Measurements from ENCODE around the gene PDE4D. TPM values are rescaled to one million over a fixed set of nuclear protein-coding genes. Genes with fewer than 3 reads are reported as not detected.

The PDE4D gene
- total RNA-seq, 4 donors from 2014 or later = 14.7 to 36.3 (median 24.7) TPM

DNA sequence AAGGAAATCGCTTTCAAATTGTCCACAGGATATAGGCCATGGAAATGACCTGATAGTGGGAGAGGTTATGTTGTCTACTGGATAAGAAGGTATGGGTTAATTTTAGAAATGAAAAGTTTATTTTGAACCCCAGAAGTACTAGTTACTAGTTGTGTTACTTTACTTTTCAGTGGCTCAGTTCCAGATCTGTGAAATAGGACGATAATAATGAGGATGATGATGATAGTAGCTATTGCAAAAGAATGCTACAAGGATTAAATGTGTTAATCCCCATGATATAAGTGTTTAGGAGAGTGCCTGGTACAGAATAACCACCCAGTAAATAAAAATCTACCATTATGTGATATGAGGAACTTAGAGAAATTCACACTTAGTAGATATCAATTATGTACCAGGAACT lies 120.8 kb downstream of the PDE4D start:
- DNase-seq = no peak
- WGBS, 2 donors = 77 to 82% methylated on average over 2 of the region's 2 CpGs
- no peak overlapping the region for H3K27ac ChIP-seq
- intact Hi-C loops (cut with DNase I) = no loop called here
- TF ChIP-seq, protein P1, sequence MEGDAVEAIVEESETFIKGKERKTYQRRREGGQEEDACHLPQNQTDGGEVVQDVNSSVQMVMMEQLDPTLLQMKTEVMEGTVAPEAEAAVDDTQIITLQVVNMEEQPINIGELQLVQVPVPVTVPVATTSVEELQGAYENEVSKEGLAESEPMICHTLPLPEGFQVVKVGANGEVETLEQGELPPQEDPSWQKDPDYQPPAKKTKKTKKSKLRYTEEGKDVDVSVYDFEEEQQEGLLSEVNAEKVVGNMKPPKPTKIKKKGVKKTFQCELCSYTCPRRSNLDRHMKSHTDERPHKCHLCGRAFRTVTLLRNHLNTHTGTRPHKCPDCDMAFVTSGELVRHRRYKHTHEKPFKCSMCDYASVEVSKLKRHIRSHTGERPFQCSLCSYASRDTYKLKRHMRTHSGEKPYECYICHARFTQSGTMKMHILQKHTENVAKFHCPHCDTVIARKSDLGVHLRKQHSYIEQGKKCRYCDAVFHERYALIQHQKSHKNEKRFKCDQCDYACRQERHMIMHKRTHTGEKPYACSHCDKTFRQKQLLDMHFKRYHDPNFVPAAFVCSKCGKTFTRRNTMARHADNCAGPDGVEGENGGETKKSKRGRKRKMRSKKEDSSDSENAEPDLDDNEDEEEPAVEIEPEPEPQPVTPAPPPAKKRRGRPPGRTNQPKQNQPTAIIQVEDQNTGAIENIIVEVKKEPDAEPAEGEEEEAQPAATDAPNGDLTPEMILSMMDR (IDR thresholded peaks at IDR 0.05) = no peak
- TF ChIP-seq POLR2A (IDR thresholded peaks at IDR 0.05) = no peak
- H3K36me3 ChIP-seq = no peaks in the 10 kb centered on the region
- H3K4me1 ChIP-seq = peaks cover 4 to 13% of the 10 kb centered on the region in 2 donors
- no peak overlapping the region for H3K4me3 ChIP-seq (replicated peaks in 1 of 3)
- H3K9me3 ChIP-seq = no peaks in the 10 kb centered on the region
- no peaks in the 10 kb centered on the region for H3K27me3 ChIP-seq

DNA sequence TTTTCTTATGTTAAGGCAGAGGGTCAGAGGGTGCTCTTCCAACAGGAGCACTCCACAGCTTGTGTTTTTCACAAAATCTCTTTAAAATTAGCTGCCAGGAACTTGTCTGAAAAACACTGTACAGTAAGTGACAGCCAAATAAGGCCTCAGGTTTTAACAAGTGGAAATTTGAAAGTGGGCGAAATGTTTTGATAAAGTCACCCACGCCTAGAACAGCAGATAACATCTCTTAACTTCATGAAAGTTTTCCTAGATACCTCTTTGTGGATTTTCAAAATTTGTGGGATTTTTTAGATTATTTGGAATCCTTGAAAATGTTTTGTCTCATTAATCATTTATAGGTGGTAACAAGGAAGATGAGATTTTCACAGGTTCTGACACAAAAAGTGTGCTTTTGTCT lies 121.3 kb downstream of the PDE4D start:
- Histone ChIP-seq H3K27me3 (no peaks in the 10 kb centered on the region), H3K9me3 (no peaks in the 10 kb centered on the region), H3K36me3 (no peaks in the 10 kb centered on the region), H3K4me1 (peaks cover 4 to 13% of the 10 kb centered on the region in 2 donors), H3K4me3 (replicated peaks in 1 of 3) (no peak overlapping the region), H3K27ac (no peak overlapping the region)
- TF ChIP-seq, protein P1 (IDR thresholded peaks at IDR 0.05) = no peak
- no peak for TF ChIP-seq POLR2A (IDR thresholded peaks at IDR 0.05)
- intact Hi-C loops (cut with DNase I) = no loop called here
- 86 to 95% methylated on average over 2 of the region's 2 CpGs for WGBS, 2 donors
- no peak for DNase-seq

DNA sequence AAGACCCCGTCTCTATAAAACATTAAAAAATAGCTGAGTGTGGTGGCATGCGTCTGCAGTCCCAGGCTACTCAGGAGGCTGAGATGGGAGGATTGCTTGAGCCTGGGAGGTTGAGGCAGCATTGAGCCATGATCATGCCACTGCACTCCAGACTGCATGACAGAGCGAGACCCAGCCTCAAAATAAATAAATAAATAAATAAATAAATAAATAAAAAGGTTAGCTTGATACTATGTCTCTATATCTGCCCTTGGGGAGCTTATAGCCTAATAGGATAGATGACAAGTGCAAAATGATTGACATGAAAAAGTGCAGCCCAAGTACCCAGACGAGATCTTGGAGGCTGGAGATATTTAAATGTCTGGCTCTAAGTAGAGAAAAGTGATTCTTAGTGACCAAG lies 122.6 kb downstream of the PDE4D start:
- no peaks in the 10 kb centered on the region for H3K27me3 ChIP-seq
- TF ChIP-seq POLR2A (IDR thresholded peaks at IDR 0.05) = no peak
- TF ChIP-seq, protein P1 (IDR thresholded peaks at IDR 0.05) = no peak
- H3K36me3 ChIP-seq = no peaks in the 10 kb centered on the region
- H3K4me1 ChIP-seq = peaks cover 4 to 13% of the 10 kb centered on the region in 2 donors
- DNase-seq = no peak
- no peaks in the 10 kb centered on the region for H3K9me3 ChIP-seq
- intact Hi-C loops (cut with DNase I) = no loop called here
- H3K4me3 ChIP-seq (replicated peaks in 1 of 3) = no peak overlapping the region
- WGBS, 2 donors = 94 to 96% methylated on average over 4 of the region's 4 CpGs
- H3K27ac ChIP-seq = no peak overlapping the region

DNA sequence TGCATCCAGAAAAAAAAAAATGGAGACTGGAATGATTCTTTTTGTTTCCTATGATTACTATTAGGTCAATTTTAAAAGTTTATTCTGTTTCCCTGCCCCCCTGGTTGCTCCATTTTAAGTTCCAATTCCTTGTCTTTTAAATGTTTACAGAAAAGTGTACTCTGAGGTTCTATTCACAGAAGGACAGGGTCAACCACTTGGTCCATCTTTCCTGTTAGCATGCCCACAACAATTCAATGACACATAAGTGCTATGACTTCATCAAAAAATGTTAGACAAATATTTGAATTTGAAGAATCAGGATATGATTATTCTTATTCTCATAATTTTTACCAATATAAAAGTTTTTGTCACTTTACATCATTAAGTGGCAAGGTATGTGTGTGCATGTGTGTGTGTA lies 123.7 kb downstream of the PDE4D start:
- Histone ChIP-seq H3K36me3 (no peaks in the 10 kb centered on the region), H3K4me3 (replicated peaks in 1 of 3) (no peak overlapping the region), H3K27ac (no peak overlapping the region), H3K4me1 (peaks cover 4 to 13% of the 10 kb centered on the region in 2 donors), H3K27me3 (no peaks in the 10 kb centered on the region), H3K9me3 (no peaks in the 10 kb centered on the region)
- DNase-seq = no peak
- TF ChIP-seq, protein P1 (IDR thresholded peaks at IDR 0.05) = no peak
- TF ChIP-seq POLR2A (IDR thresholded peaks at IDR 0.05) = no peak
- intact Hi-C loops (cut with DNase I) = no loop called here

DNA sequence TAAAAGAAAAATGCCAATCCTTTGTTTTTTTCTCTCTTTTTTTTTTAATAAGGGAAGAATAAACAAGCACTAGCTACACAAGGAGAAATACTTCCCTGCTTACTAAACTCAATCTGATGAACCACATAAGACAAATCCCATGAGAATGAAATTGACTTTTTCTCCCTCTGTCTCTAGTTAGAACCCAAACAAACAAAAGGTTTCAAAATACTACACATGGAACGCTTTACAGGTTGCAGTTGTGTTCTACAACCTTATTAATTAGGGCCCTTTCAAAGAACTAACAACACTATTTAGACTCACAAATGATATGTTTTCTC lies 124.5 kb downstream of the PDE4D start:
- Histone ChIP-seq H3K27ac (peak overlapping the region in 1 of 3 donors; percentile 3), H3K4me3 (replicated peaks in 1 of 3) (peak overlapping the region in 1 of 3 donors; percentile 12), H3K36me3 (no peaks in the 10 kb centered on the region), H3K9me3 (no peaks in the 10 kb centered on the region), H3K4me1 (peaks cover 4 to 13% of the 10 kb centered on the region in 2 donors), H3K27me3 (no peaks in the 10 kb centered on the region)
- intact Hi-C loops (cut with DNase I) = no loop called here
- WGBS, 2 donors = 45 to 70% methylated on average over 1 of the region's 1 CpG
- no peak for TF ChIP-seq POLR2A (IDR thresholded peaks at IDR 0.05)
- TF ChIP-seq, protein P1 (IDR thresholded peaks at IDR 0.05) = no peak
- DNase-seq = no peak
